NCI-H1105 treated with DMSO at 0.1 percent for 48 hours (cell line): ENCODE data around the gene HK1.

Source experiments
- DNase-seq: peaks from one replicate; lab custom pipeline; 2025; lab: John Stamatoyannopoulos, UW

Gene HK1

DNA sequence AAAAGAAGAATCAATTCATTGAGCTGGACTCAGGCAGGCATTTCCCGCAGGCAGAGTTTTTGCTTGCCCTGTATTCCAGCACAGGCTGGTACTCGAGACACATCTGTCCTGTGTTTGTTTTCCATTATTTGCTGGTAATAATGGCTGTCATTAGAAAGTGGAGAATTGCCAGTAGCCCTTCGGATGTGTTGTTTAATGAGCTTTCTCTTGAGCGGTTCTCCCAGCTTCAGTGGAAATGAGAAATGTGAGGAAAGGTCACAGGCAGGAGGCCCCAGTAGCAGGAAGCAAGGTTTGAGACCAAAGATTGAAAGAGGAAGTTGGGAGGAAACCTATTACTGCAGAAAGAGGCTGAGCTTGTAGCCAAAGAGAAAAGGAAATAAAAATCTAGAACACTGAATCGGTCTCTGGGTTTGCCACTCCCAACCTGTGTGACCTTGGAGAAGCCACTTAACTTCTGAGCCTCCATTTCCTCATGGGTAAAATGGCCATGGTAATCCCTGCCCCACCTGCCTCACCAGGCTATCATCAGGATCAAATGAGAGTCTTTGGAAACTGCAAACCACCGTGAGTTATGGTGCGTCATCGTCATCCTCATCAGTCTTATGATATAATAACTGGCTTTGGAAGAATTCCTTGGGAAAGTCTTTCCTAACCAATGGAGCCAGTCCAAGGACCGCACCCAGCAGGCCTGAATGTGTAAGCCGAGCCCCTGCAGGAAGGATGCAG is 70.7 kb downstream of the HK1 start:
- peak; percentile 89 for DNase-seq

DNA sequence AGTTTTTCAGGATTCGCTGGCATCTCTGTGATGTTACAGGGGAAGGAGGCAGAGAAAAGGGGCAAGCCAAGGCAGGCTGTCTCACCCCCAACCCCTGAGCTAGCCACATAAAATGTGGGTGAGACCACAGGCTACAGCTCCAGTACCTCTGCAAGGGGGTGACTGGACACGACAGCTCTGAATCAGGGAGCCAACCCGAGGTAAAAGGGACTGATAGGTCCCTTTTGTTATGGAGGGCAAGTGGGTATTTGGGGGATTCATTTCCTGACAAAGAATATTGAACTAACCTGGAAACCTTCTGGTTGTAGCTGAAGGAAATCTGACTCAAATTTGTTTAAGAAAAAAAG is 71.2 kb downstream of the HK1 start:
- no peak for DNase-seq

DNA sequence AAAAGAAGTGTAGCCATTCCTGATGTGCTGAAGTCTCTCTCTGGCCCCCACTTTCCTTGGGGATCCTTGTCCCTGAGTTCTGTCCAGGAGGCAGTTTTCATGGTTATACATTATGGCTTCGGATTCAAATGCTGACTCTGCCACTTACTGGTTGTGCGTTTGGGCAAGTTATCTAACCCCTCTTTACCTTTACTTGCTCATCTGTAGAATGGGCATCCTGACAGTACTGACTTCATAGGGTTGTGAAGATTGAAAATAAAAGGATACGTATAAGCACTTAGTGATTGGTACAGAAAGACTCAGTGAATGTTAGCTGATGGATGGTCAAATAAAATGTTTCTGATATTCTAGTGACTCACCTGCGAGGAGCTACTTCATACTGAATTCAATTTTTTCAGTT is 73.3 kb downstream of the HK1 start:
- DNase-seq: no peak

- DNase-seq: no peak
Observed at GRCh38 chr10:69352569-69353264, 74.4 kb downstream of the HK1 start.

GRCh38 chr10:69353977-69354635 is 75.8 kb downstream of the HK1 start:
- DNase-seq: no peak

DNA sequence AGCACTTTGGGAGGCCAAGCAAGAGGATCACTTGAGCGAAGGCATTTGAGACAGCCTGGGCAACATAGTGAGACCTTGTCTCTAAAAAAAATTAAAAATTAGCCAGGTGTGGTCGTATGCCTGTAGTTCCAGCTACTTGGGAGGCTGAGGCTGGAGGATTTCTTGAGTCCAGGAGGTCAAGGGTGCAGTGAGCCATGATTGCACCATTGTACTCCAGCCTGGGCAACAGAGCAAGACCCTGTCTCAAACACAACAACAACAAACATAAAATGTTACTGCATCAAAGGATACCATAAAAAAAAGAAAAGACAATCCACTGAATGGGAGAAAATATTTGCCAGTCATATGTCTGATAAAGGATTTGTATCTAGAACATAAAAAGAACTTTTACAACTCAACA is 77.9 kb downstream of the HK1 start:
- DNase-seq: no peak

DNA sequence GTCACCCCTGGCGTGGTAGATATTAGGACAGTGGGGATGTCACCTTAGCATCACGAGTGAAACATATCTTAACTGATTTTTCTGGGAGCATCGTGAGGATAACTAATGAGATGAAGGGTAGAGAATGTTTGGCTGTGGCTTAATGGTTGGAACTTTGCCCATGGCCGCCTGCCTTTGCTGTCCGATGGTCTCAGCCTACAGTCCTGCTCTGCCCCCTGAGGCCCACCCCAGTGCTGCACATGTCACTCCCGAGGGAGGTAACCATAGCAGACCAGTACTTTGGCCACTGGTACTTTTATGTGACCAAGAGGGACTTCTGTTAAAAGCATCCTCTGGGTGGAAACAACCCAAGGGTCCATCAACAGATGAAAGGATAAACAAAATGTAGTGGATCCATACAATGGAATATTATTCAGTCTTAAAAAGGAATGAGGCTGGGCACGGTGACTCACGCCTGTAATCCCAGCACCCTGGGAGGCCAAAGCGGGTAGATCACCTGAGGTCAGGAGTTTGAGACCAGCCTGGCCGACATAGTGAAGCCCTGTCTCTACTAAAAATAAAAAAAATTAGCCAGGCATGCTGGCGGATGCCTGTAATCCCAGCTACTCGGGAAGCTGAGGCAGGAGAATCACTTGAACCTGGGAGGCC is 80.0 kb downstream of the HK1 start:
- DNase-seq: no peak

GRCh38 chr10:69359148-69359547 is 80.9 kb downstream of the HK1 start:
- no peak for DNase-seq

DNA sequence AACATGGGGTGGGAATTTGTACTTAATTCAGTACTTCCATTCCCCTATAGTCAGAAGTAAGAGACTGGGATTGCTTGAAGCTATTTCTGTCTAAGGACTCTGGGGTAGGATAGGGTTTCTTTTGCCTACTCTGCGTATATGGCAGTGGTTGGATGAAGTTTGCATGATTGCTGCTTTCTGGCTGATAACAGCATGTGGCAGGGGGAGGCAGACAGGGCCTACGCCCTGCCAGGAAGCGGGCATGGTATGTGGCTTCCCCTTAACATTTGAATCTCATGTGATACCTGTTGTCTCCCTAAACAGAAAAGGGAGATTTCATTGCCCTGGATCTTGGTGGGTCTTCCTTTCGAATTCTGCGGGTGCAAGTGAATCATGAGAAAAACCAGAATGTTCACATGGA is 81.3 kb downstream of the HK1 start:
- no peak for DNase-seq

GRCh38 chr10:69360485-69361302 is 82.4 kb downstream of the HK1 start:
- DNase-seq: no peak

DNA sequence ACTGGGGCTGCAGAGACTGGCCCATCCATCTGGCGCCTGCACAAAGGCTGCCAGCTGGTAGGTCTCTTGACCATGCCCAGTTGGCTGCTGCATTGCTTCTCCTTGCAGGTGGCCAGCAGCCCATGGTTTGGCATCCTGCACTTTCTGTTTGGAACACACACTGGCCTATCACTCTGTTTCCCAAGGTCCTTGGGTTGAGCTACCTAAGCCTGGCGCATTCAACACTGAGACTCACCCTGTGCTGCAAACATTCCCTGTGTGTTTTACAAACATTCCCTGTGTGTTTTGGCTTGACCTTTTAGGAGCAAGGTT is 83.0 kb downstream of the HK1 start:
- DNase-seq: no peak

DNA sequence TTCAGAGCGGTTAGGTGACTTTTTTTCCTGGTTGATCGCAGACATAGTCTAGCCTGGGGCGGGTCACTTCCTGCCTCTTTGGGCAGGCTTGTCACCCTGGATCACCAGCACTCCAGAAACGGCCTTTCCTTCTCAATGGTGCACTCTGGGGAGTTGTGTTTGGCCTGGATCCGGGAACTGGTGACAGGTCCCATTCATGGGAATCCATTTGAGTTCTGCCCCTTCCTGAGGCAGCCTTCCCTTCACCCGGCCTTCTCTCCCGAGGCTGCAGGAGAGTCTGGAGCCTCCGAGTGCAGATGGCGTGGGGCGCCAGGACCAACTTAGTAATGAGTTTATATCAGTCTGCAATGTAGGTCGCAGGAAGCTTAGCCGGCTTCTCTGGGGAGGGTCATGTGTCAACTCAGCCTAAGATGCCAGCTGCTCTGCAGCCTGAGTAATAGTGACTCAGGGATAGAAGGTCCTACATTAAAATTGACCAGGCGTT is 84.2 kb downstream of the HK1 start:
- no peak for DNase-seq

- no peak for DNase-seq
Observed at GRCh38 chr10:69363666-69364065, 85.4 kb downstream of the HK1 start.

DNA sequence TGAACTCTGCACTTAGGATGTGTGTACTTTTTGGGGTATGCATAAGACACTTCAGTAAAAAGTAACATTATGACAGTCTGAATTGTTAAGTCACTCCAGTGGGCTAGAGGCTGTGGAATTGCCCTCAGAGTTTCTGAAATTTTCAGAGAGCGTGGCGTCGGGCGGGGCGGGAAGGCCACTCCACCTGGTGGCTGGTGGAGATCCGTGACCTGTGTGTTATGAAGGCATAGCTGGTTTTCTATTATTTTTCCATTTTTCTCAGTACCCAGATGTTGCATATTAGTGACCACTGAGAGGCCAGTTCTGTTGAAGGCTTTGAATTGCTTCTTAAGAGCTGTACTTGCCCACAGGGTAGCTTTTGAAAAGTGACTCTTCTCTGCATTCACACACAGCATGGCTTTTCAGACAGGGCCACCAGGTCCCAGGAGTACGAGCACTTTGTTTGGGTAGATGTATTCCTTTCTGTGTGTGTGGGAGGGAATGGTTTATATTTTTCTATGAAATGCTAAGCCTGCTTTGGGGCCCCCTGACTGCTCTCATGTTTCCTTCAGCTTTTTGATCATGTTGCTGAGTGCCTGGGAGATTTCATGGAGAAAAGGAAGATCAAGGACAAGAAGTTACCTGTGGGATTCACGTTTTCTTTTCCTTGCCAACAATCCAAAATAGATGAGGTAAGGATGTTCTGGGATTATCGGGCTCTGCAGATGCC is 86.1 kb downstream of the HK1 start:
- no peak for DNase-seq

GRCh38 chr10:69366738-69367137 is 88.4 kb downstream of the HK1 start:
- no peak for DNase-seq

GRCh38 chr10:69367469-69367868 is 89.2 kb downstream of the HK1 start:
- no peak for DNase-seq

DNA sequence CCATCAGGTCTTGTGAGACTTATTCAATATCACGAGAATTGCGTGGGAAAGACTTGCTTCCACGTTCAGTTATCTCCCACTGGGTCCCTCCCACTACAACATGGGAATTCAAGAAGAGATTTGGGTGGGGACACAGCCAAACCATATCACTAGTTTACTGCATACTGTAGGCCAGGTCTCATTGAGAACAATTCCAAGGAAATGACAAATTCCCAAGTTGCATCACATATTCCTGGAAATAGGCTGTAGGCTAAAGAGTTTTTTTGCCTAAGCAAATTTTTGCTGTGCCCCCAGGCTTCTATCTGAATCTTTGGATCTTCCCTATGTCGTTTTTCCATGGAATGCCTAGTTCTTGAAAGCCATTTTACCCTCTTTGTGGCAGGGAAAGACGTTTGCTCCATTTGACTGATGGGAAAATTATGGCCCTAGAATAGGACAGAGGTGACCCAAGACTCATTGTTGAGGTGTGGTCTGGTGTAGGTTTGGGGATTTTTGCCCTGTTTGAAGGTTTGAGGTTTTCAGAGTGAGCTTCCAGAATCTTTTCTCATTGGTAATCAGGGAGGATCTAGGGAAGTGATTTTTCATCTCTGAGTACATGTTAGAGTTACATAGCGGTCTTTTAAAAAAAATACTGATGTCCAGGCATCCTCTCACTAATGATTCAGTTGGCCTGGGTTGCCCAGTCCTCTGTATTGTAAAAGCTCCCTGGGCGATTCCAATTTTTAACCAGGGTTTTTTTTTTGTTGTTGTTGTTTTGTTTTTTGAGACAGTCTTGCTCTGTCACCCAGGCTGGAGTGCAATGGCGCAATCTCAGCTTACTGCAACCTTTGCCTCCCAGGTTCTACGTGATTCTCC is 94.1 kb downstream of the HK1 start:
- DNase-seq: no peak

- peak; percentile 80 for DNase-seq
Observed at GRCh38 chr10:69374242-69374641, 95.9 kb downstream of the HK1 start.

DNA sequence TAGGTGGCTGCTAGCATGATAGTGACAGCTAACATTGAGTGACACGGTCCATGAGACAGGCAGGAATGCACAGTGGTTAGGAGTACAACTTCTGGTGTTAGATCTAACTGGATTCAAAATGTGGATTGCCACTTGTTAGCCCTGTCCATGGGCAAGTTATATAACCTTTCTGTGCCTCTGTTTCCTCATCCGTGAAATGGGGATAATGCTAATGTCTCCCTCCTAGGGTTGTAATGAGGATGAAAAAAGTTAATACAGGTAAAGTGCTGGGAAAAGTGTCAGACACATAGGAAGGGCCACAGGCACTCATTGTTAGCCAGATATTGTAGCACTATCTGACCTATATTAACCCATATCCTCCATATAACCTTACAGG is 96.6 kb downstream of the HK1 start:
- DNase-seq: no peak

DNA sequence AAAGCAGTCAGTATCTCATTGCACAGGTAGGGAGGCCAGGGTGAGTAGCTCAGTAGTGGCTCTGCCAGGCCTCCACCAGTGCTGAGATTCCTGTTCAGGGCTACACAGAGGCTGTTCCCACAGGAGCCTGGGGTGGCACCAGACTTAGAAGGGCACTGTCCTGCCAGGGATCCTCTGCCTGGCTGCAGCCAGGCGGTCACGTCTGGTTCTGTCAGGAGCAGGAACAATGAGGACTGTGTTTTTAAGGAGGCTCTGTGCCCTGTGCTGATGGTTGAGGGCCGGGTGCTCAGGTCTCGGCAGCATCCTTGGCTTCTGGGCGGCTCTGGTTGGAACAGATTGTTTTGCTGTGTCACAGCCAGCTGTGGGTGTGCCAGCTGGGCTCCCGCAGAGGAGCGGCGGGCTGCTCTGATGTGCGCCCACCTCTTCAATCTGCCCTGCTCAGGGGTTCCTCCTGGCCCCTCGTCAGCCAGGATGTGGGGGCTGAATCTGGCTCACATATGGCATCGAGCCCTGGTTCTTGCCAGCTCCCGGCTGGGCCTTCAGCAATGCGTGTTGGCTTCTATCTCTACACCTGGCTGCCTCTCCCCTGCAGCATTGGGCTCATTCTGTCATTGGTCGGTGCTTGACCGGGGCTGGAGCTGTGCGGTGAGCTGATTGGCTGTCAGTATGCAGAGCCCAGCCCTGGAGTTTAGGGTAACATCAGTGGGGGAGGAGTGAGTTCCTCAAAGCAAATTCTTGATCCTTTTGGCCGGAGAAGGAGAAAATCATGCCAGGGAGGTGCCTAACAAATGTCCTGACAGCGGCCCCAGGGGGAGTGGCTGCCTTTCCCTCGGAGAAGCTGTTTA is 97.2 kb downstream of the HK1 start:
- DNase-seq: no peak
